CD14-positive monocyte (primary cell): ENCODE data around the gene MYO1D. TPM values are rescaled to one million over a fixed set of nuclear protein-coding genes. Genes with fewer than 3 reads are reported as not detected.
A peak's percentile ranks its signal among the peaks of the same experiment; 100 is the strongest.

Experiments used
- DNase-seq, 3 donors: peaks; one replicate each; pipeline ENCODE4 v3.0.0-alpha.2; 2011 to 2022
- H2AFZ ChIP-seq: 2 replicates; pipeline ENCODE4 v1.6.0; 2012; ENCODE audit warnings: mild to moderate bottlenecking, low read depth, low read length, inconsistent platforms; ENCODE audit not compliant: insufficient read depth, poor library complexity, severe bottlenecking
- H3K27ac ChIP-seq, 2 donors: 1 replicate in 1 of 2; 2 replicates in 1 of 2; pipeline ENCODE4 v1.5.1; 2012 to 2013; ENCODE audit warnings: low read length in 2 of 2, control low read depth in 1 of 2, inconsistent platforms in 1 of 2, low read depth in 1 of 2, mild to moderate bottlenecking in 1 of 2
- H3K27me3 ChIP-seq, 2 donors: one replicate each; pipeline versions ENCODE4 v1.6.0 to v1.6.1; 2011 to 2013; ENCODE audit warnings: low read length in 2 of 2; ENCODE audit not compliant: control insufficient read depth in 2 of 2, insufficient read depth in 2 of 2
- H3K36me3 ChIP-seq, 2 donors: replicated peaks in 1 of 2; 1 replicate in 1 of 2; 2 replicates in 1 of 2; pipeline versions ENCODE4 v1.5.1 to v1.6.1; 2012 to 2013; ENCODE audit warnings: low read length in 2 of 2, control low read depth in 1 of 2, inconsistent platforms in 1 of 2, mild to moderate bottlenecking in 1 of 2; ENCODE audit not compliant: insufficient read depth in 2 of 2, control insufficient read depth in 1 of 2
- H3K4me1 ChIP-seq, 2 donors: 1 replicate in 1 of 2; 2 replicates in 1 of 2; pipeline versions ENCODE4 v1.5.1 to v1.6.1; 2012 to 2013; ENCODE audit warnings: low read length in 2 of 2, control low read depth in 1 of 2, inconsistent platforms in 1 of 2, mild to moderate bottlenecking in 1 of 2, moderate library complexity in 1 of 2; ENCODE audit not compliant: insufficient read depth in 2 of 2, control insufficient read depth in 1 of 2
- H3K4me2 ChIP-seq: replicated peaks from 2 replicates; pipeline ENCODE3; 2012; ENCODE audit warnings: low read length, moderate library complexity, mild to moderate bottlenecking; ENCODE audit not compliant: poor library complexity, severe bottlenecking; ENCODE audit errors: extremely low read depth
- H3K4me3 ChIP-seq, 3 experiments: fragments of 200-600 bp in 1 of 3; sonication (generic) in 1 of 3; replicated peaks in 1 of 3; 1 replicate in 2 of 3; 2 replicates in 1 of 3; pipeline ENCODE4 v1.5.1; 2011 to 2013; ENCODE audit warnings: low read length in 3 of 3, mild to moderate bottlenecking in 3 of 3, control low read depth in 2 of 3, low read depth in 2 of 3, inconsistent platforms in 1 of 3, moderate library complexity in 1 of 3
- H3K79me2 ChIP-seq: 2 replicates; pipeline ENCODE4 v1.6.0; 2012; ENCODE audit warnings: mild to moderate bottlenecking, control low read depth, inconsistent platforms, low read length, moderate library complexity; ENCODE audit not compliant: insufficient read depth
- H3K9ac ChIP-seq: 2 replicates; pipeline ENCODE4 v1.6.0; 2017; ENCODE audit warnings: low read length, mild to moderate bottlenecking; ENCODE audit not compliant: insufficient read depth, poor library complexity, severe bottlenecking
- H3K9me3 ChIP-seq, 2 donors: replicated peaks in 1 of 2; 1 replicate in 1 of 2; 2 replicates in 1 of 2; pipeline versions ENCODE4 v1.5.1 to v1.6.1; 2012 to 2013; ENCODE audit warnings: low read length in 2 of 2, control low read depth in 1 of 2; ENCODE audit not compliant: control insufficient read depth in 1 of 2, insufficient read depth in 1 of 2
- H4K20me1 ChIP-seq: 2 replicates; pipeline ENCODE4 v1.6.0; 2012; ENCODE audit warnings: mild to moderate bottlenecking, low read length, control low read depth, moderate library complexity; ENCODE audit not compliant: insufficient read depth
- H3K27ac Mint-ChIP-seq, 7 donors: one replicate each; pipeline ENCODE4 v1.8.0; 2020; ENCODE audit warnings: mild to moderate bottlenecking in 7 of 7, mixed read lengths in 7 of 7, moderate library complexity in 6 of 7, inconsistent platforms in 2 of 7
- H3K27me3 Mint-ChIP-seq, 3 donors: one replicate each; pipeline ENCODE4 v1.8.0; 2021 to 2022; ENCODE audit warnings: low read depth in 3 of 3, mild to moderate bottlenecking in 3 of 3, mixed read lengths in 3 of 3, moderate library complexity in 3 of 3, inconsistent platforms in 1 of 3
- H3K36me3 Mint-ChIP-seq, 2 donors: one replicate each; pipeline ENCODE4 v1.8.0; 2020; ENCODE audit warnings: mixed read lengths in 2 of 2, inconsistent platforms in 1 of 2, mild to moderate bottlenecking in 1 of 2
- H3K4me1 Mint-ChIP-seq: one replicate; pipeline ENCODE4 v1.8.0; 2020; ENCODE audit warnings: mild to moderate bottlenecking, mixed read lengths
- H3K4me3 Mint-ChIP-seq, 2 donors: one replicate each; pipeline ENCODE4 v1.8.0; 2020; ENCODE audit warnings: mild to moderate bottlenecking in 2 of 2, mixed read lengths in 2 of 2, moderate library complexity in 1 of 2
- H3K9me3 Mint-ChIP-seq, 7 donors: one replicate each; pipeline ENCODE4 v1.8.0; 2020 to 2022; ENCODE audit warnings: mixed read lengths in 7 of 7, mild to moderate bottlenecking in 6 of 7, moderate library complexity in 6 of 7, inconsistent platforms in 2 of 7
- WGBS: methylation state at CpG from one replicate; pipeline ENCODE4 v1.1.5; 2013; ENCODE audit warnings: missing lambda C conversion rate; ENCODE audit not compliant: insufficient coverage; 5-methylcytosine and 5-hydroxymethylcytosine counted together
- intact Hi-C, 2 donors: fragments of 100-400 bp; cut with micrococcal nuclease; formaldehyde crosslinking; loops; one replicate each; pipeline versions ENCODE4 v1.15.0 to v1.15.1; 2023
- polyA plus RNA-seq, 3 donors: library from polyadenylated mRNA; depleted of rRNA in 1 of 3; unstranded in 2 of 3; stranded (reverse) in 1 of 3; fragments of 300-500 nt in 2 of 3; fragments of >200 nt in 1 of 3; fragmentation: Illumina TruSeq in 2 of 3; gene quantifications; 1 replicate in 2 of 3; 2 replicates in 1 of 3; pipeline ENCODE4 v1.2.3, GENCODE V29; 2012 to 2021
- TF ChIP-seq, protein P1 (sequence below): fragments of 200-600 bp; IDR thresholded peaks from one replicate; pipeline ENCODE4 v1.8.0; 2022; ENCODE audit warnings: antibody characterized with exemption, mild to moderate bottlenecking

MYO1D gene
- polyA plus RNA-seq, 3 donors: 0.22 to 0.39 (median 0.26) TPM

DNA sequence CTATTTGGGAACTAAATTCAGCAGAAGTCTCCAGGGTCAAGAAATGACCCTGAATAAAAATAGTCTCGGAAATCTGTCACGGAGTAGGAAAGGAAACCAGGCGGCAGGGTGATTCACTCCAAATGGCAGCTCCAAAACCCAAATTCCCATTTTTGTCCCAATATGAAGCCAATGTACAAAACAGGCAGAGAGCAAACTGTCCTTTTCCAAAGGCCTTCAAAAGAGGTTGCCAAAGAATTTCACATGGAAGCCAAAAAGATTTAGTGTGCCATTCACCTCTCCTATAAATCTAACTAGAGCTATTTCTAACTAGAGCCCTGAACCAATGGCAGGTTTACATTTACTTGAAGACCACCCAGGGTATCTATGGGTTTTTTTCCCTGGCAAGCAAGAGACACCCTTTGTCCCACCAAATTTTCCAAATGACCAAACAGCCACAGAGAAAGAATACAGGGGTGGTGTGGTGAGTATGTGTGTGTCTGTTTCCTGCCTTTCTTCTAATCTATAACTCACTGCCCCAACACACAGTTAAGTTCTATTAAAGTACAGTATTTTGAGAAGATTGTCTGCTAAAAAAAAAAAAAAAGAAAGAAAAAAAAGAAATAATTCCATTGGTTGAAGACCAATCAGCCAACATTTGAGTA lies 6.8 kb downstream of the MYO1D start:
- DNase-seq: no peak
- H3K79me2 ChIP-seq: no peaks in the 10 kb centered on the region
- H3K4me2 ChIP-seq: no peak overlapping the region

DNA sequence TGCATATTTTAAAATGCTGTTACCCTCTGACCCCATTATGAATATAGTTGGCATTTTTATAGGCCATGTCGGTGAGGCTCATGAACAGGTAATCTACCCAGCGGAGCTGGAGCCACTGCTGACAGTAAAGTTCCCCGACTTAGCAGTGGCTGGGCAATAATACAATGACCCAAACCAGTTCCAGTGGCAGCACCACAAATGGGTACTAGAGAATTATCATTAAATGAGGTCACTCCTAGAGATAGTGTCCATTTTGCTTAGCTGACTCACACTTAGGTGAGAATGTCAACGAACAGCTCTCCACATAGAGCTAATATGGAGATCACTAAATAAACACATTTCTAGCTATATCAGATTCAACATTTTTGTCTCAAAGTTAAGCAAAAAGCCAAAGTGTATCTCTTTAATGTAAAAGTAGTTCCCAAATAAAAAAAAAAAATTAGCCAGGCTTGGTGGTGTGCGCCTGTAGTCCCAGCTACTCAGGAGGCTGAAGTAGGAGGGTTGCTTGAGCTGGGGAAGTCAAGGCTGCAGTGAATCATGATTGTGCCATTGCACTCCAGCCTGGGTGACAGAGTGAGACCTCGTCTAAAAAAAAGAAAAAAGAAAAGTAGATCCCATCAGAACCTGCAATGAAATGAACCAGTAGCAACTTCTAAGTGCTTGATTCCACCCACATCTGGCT lies 7.4 kb downstream of the MYO1D start:
- Mint-ChIP-seq H3K27me3 (peaks cover 21 to 29% (median 26%) of the 10 kb centered on the region in 3 donors), H3K36me3 (no peaks in the 10 kb centered on the region), H3K27ac (no peak overlapping the region), H3K9me3 (peaks cover 0 to 7% (median 2%) of the 10 kb centered on the region in 7 donors), H3K4me3 (peak overlapping the region in 1 of 2 donors; percentile 3), H3K4me1 (peaks cover 16% of the 10 kb centered on the region)
- Histone ChIP-seq H3K4me3 (no peak overlapping the region), H3K4me1 (peaks cover 10 to 12% of the 10 kb centered on the region in 2 donors), H3K79me2 (no peaks in the 10 kb centered on the region), H3K4me2 (no peak overlapping the region), H3K27me3 (peaks cover 20 to 33% of the 10 kb centered on the region in 2 donors), H3K9me3 (no peaks in the 10 kb centered on the region), H2AFZ (no peak overlapping the region), H3K36me3 (no peaks in the 10 kb centered on the region), H3K27ac (no peak overlapping the region), H3K9ac (no peak overlapping the region), H4K20me1 (no peaks in the 10 kb centered on the region)
- no peak for DNase-seq
- TF ChIP-seq, protein P1, sequence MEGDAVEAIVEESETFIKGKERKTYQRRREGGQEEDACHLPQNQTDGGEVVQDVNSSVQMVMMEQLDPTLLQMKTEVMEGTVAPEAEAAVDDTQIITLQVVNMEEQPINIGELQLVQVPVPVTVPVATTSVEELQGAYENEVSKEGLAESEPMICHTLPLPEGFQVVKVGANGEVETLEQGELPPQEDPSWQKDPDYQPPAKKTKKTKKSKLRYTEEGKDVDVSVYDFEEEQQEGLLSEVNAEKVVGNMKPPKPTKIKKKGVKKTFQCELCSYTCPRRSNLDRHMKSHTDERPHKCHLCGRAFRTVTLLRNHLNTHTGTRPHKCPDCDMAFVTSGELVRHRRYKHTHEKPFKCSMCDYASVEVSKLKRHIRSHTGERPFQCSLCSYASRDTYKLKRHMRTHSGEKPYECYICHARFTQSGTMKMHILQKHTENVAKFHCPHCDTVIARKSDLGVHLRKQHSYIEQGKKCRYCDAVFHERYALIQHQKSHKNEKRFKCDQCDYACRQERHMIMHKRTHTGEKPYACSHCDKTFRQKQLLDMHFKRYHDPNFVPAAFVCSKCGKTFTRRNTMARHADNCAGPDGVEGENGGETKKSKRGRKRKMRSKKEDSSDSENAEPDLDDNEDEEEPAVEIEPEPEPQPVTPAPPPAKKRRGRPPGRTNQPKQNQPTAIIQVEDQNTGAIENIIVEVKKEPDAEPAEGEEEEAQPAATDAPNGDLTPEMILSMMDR: no peak
- intact Hi-C loops: no loop called here
- 85% methylated on average over 2 of the region's 6 CpGs for WGBS

More for the DNA sequence above, 6.8 kb downstream of the MYO1D start:
- Histone ChIP-seq H3K4me1 (peaks cover 10 to 12% of the 10 kb centered on the region in 2 donors), H3K36me3 (no peaks in the 10 kb centered on the region), H3K4me3 (no peak overlapping the region), H2AFZ (no peak overlapping the region), H3K9ac (no peak overlapping the region), H3K9me3 (no peaks in the 10 kb centered on the region), H3K27me3 (peaks cover 27 to 39% of the 10 kb centered on the region in 2 donors), H3K27ac (no peak overlapping the region), H4K20me1 (no peaks in the 10 kb centered on the region)
- Mint-ChIP-seq H3K36me3 (no peaks in the 10 kb centered on the region), H3K27me3 (peaks cover 22 to 34% (median 30%) of the 10 kb centered on the region in 3 donors), H3K4me1 (peaks cover 16% of the 10 kb centered on the region), H3K9me3 (peaks cover 0 to 7% (median 2%) of the 10 kb centered on the region in 7 donors), H3K4me3 (peak overlapping the region in 1 of 2 donors; percentile 58), H3K27ac (peak overlapping the region in 1 of 7 donors; percentile 14)
- 94% methylated on average over 3 of the region's 3 CpGs for WGBS
- intact Hi-C loops: no loop called here
- TF ChIP-seq, protein P1: no peak
